HG03045 (cell line): ENCODE measurements around the gene PEDS1.
"Not testable (repeated sequence)": the region's sequence is repeated elsewhere in the genome, so short reads cannot be mapped to it uniquely, and the experiment has no call there.

Experiments
- ATAC-seq: cut with Tn5 transposase; IDR thresholded peaks from one replicate; pipeline ENCODE4 v1.9.1; 2021; ENCODE audit warnings: mild to moderate bottlenecking, moderate library complexity; ENCODE audit not compliant: unreplicated experiment

Gene PEDS1

DNA sequence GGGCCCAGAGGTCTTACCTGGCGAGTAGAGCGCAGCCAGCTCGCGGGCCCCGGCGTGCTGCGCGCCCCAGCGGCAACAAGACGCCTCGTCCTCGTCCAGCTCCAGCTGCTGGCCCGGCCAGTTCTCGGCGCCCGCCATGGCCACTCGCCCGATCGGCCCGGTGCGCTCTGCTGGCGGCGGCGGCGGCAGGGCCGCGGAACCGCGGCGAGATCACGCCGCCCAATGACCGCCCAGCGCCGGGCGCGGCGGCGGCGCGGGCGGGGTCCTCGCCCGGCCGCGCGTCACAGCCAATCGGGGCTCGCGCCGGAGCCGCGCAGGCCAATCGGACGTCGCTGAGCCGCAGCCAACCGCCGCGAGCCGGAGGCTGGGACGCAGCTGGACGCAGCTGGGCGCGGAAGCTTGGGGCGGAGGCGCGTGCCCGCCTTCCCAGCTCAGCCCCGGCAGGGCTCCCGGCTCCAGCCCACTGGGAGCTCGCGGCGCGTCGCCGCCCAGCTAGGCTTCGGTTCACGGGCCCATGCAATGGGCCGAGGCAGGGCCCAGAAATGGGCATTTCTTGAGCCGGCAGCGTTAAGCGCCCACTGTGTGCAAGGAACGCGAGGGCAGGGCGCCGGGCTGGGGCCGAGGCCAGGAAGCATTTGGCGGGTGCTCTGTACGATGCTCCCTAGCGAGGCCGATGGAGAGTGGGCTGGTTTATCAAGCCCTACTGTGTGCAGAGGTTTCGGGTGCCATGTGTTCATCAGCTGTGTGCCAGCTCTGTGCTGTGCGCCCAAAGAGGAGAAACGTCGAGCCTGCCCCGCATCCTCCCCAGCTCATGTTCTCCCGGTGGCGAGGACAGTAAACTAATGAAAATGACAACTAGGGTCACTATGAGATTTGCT, at the start of gene PEDS1:
Gene PEDS1 (minus strand): TSS at position 224 of the 878 bp plus-strand sequence. CDS start 86 bp downstream, at position 138.
- ATAC-seq: peak; percentile 95

DNA sequence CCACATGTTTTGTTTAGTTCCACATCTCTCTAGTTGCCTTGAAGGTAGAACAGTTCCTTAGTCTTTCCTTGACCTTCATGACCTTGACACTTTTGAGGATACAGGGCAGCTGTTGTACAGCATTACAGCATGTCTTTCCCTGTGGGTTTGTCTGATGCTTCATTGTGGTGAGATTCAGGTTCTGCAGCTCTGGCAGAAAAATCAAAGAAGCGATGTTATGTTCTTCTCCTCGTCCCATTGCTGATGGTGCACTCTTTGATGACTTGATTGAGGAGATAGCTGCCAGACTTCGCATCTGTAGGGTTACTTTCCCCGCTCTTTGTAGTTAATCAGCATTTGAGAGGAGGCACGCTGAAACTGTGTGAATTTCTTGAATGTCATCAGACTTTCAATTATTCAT, 49.2 kb upstream of the PEDS1 start:
- no peak for ATAC-seq

DNA sequence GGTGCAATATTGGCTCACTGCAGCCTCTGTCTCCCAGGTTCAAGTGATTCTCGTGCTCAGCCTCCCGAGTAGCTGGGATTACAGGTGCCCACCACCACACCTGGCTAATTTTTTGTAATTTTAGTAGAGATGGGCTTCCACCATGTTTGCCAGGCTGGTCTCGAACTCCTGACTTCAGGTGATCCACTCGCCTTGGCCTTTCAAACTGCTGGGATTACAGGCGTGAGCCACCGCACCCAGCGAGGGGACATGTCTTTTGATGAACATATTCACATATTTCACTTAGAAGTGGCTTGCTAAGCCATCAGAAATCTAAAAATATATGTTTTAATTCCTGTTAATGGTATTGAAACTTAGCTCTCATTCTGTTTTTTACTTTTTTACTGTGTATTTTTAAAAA, 48.2 kb upstream of the PEDS1 start:
- not testable (repeated sequence) for ATAC-seq

DNA sequence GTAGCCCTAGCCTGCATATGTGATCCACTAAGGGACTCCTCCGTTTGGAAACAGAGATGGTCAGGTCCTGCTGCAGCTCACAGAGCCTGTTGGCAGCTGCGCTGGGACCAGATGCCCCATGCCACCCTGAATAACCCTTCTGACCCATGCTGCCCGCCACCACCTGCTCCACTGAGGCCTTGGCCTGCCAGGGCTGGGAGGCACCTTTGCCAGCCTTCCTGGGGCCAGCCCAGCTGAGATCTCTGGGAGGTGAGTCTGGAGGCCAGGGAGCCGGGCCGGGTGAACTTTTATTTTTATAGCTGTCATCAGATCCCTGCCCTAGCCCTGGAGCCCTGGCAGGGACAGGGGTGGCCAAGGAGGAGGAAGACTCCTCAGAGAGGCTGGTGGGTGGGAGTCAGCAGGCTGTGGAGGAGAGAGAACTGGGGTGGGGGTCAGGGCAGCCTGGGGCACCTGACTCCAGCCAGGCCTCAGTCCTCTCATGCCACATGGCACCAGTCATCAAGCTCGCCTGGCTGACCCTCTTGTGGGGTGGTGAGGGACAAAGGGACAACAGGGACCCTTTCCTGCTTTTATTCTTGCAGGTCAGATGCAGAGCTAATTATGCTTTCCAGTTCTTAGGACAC, 47.1 kb upstream of the PEDS1 start:
- no peak for ATAC-seq

GRCh38 chr20:50199703-50200102, 46.2 kb upstream of the PEDS1 start:
- no peak for ATAC-seq

- ATAC-seq: no peak
Observed at GRCh38 chr20:50198716-50199115, 45.2 kb upstream of the PEDS1 start.

GRCh38 chr20:50198180-50198666, 44.7 kb upstream of the PEDS1 start:
- no peak for ATAC-seq

GRCh38 chr20:50197463-50198179, 44.1 kb upstream of the PEDS1 start:
- no peak for ATAC-seq

DNA sequence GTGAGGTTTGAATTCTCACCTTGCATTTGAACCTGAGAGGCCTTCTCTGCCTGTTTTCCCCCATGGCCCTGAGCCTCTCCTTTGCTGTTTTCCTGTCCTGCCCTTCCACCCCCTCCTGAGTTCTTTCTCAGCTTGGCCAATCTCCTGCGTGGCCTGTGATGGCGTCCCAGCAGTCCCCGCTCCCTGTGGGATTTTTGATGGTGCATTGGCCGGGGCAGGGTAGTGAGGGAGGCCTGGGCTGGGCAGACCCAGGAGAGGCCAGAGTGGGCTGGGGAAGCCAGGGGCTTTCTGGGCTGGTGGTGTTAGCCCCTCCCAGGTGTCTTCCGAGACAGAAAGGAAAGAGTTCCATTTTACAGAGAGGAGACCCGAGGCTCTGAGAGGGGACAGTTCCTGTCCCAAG, 43.4 kb upstream of the PEDS1 start:
- ATAC-seq: no peak

DNA sequence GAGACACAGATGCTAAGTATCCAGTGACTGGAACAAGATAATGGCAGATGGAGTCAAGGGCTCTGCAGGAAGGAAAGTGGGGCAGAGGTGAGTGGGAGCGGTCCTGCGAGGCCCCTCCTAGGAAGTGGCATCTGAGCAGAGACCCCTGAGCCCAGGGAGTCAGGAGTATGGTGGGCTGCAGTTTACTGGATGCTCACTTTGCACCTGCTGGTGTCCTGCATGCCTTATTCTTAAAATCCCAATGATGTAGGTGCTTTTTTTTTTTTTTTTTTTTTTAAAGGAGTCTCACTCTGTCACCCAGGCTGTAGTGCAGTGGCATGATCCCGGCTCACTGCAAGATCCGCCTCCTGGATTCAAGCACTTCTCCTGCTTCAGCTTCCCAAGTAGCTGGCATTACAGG, 42.7 kb upstream of the PEDS1 start:
- ATAC-seq: no peak

GRCh38 chr20:50195524-50196120, 42.1 kb upstream of the PEDS1 start:
- no peak for ATAC-seq

- no peak for ATAC-seq
Observed at GRCh38 chr20:50194831-50195523, 41.5 kb upstream of the PEDS1 start.

DNA sequence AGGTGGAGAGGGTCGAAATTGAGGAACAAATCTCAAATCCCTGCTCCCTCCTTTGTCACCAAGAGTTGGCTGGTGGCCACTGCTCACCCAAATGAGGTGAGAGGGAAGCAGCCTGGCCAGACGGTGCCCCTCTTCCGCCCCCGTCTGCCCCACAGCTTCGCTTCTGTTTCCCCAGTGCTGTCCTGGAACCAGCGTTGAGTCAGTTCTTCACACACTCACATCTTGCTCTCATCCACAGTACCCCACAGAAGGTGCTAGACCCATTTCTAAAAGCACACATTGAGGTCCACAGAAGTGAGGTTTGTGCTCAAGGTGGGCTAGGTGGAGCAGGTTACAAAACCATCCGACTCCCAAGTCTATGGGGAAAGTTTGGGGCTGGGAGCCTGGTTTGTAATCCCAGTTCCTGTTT, 40.9 kb upstream of the PEDS1 start:
- ATAC-seq: no peak

DNA sequence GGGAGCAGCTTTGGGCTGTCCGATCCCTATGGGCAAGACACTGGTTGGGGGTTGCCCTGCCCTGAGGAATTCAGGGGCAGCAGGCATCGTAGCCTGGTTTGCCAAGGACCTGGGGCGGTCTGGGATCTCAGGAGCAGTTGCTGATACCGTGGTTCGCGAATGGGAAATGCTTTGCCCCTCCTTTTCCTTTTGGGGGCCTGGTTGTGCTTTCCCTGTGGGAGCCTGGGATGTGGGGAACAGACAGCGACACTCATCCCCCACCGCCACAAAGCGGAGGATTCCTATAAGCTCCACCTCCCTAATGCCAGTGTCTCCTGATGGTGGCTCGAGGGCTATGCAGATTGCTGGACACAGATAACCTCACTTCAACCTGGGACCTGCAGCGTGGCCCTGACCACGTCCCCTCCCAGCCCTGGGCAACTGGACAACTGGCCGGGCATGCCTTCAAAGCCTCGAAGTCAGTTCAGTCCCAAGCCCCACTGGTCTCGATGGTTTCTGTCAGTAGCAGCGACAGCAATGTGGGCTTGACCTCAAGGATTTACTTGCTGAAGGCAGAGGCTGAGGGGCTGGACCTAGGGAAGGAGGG, 40.4 kb upstream of the PEDS1 start:
- no peak for ATAC-seq

- ATAC-seq: no peak
Observed at GRCh38 chr20:50193199-50193835, 39.8 kb upstream of the PEDS1 start.

DNA sequence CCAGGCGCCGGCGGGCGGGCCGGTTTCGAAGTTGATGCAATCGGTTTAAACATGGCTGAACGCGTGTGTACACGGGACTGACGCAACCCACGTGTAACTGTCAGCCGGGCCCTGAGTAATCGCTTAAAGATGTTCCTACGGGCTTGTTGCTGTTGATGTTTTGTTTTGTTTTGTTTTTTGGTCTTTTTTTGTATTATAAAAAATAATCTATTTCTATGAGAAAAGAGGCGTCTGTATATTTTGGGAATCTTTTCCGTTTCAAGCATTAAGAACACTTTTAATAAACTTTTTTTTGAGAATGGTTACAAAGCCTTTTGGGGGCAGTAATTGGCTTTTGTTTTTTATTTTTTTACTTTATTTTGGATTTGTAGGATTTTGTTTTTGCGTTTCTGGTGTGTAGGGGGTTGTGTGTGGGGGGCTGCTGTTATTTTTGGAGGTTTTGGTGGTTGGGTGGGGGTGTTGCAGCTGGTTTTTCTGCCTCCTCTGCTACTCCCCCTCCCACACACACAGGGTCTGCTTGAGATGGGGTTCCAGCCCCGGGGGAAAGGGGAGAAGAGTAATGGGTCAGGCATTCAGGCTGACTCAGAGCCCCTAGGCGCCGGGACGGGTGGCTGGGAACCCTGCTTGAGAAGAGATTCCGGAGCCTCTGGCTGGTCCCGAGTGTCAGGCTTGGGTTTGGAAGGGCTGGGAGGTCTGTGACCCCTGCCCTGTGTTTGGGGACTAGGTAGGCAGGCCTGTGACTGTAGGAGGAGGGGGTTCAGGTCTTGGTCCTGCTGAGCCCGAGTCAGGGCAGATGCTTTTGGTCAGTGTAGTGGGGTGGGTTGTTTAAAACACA, 39.1 kb upstream of the PEDS1 start:
- peak; percentile 28 for ATAC-seq

DNA sequence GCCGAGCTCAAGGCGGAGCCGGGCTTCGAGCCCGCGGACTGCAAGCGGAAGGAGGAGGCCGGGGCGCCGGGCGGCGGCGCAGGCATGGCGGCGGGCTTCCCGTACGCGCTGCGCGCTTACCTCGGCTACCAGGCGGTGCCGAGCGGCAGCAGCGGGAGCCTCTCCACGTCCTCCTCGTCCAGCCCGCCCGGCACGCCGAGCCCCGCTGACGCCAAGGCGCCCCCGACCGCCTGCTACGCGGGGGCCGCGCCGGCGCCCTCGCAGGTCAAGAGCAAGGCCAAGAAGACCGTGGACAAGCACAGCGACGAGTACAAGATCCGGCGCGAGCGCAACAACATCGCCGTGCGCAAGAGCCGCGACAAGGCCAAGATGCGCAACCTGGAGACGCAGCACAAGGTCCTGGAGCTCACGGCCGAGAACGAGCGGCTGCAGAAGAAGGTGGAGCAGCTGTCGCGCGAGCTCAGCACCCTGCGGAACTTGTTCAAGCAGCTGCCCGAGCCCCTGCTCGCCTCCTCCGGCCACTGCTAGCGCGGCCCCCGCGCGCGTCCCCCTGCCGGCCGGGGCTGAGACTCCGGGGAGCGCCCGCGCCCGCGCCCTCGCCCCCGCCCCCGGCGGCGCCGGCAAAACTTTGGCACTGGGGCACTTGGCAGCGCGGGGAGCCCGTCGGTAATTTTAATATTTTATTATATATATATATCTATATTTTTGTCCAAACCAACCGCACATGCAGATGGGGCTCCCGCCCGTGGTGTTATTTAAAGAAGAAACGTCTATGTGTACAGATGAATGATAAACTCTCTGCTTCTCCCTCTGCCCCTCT, 38.2 kb upstream of the PEDS1 start:
- ATAC-seq: peak; percentile 21

DNA sequence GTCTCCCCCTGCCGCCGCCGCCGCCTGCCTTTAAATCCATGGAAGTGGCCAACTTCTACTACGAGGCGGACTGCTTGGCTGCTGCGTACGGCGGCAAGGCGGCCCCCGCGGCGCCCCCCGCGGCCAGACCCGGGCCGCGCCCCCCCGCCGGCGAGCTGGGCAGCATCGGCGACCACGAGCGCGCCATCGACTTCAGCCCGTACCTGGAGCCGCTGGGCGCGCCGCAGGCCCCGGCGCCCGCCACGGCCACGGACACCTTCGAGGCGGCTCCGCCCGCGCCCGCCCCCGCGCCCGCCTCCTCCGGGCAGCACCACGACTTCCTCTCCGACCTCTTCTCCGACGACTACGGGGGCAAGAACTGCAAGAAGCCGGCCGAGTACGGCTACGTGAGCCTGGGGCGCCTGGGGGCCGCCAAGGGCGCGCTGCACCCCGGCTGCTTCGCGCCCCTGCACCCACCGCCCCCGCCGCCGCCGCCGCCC, 37.6 kb upstream of the PEDS1 start:
- ATAC-seq: peak; percentile 20
